ENCODE data around the gene ERICH3.

- TF ChIP-seq CTCF (IDR thresholded peaks at IDR 0.05) = no peak
- no peak for TF ChIP-seq GATA3 (IDR thresholded peaks at IDR 0.05; ENCODE audit: borderline replicate concordance)
- no peak for TF ChIP-seq ELK1 (IDR thresholded peaks at IDR 0.05; ENCODE audit: low read depth, low read length)
- no peak for TF ChIP-seq POLR2A (IDR thresholded peaks at IDR 0.05; ENCODE audit: low read length)
- TF ChIP-seq KDM1A (IDR thresholded peaks at IDR 0.05; ENCODE audit: low read depth) = no peak
- TF ChIP-seq RCOR1 (IDR thresholded peaks at IDR 0.05; ENCODE audit: low read depth, low read length) = no peak
Observed at GRCh38 chr1:74697832-74698231, 24.2 kb upstream of the ERICH3 start.

All from A549 (cell line).